ENCODE measurements around the gene MGP.

DNA sequence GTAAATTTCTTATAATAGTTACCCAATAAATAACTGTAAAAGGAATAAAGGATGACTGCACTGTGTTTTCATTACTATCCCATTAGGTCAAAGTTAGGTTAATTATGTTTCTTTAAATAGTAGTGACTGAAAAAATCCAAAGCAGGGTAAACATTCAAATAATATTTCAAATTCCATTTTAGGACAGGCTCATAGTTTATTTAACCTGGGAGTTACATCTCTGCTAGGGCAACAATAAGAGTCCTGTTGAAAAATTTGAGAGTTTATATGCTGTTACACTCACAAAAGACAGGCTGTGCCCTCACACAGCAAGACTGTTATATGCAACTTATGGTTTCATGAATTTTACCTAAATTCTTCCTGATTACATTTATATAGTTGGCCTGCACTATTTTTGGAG, 44.6 kb upstream of the MGP start:
- TF ChIP-seq, protein P1, sequence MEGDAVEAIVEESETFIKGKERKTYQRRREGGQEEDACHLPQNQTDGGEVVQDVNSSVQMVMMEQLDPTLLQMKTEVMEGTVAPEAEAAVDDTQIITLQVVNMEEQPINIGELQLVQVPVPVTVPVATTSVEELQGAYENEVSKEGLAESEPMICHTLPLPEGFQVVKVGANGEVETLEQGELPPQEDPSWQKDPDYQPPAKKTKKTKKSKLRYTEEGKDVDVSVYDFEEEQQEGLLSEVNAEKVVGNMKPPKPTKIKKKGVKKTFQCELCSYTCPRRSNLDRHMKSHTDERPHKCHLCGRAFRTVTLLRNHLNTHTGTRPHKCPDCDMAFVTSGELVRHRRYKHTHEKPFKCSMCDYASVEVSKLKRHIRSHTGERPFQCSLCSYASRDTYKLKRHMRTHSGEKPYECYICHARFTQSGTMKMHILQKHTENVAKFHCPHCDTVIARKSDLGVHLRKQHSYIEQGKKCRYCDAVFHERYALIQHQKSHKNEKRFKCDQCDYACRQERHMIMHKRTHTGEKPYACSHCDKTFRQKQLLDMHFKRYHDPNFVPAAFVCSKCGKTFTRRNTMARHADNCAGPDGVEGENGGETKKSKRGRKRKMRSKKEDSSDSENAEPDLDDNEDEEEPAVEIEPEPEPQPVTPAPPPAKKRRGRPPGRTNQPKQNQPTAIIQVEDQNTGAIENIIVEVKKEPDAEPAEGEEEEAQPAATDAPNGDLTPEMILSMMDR (IDR thresholded peaks at IDR 0.05; ENCODE audit: poor library complexity): peak; percentile 43
- no peak for TF ChIP-seq EZH2phosphoT487 (IDR thresholded peaks at IDR 0.05; ENCODE audit: low read depth, severe bottlenecking, unreplicated experiment)
- TF ChIP-seq EZH2 (IDR thresholded peaks at IDR 0.05; ENCODE audit: borderline replicate concordance): no peak

All from hepatocyte (in vitro differentiated cells).